MM.1S (cell line): Measurements from ENCODE around the gene KCNS3.

Source experiments
- DNase-seq: peaks from one replicate; pipeline ENCODE4 v3.0.0-alpha.2; 2015
- H2AFZ ChIP-seq: fragments of 300-600 bp; sonication (generic); 2 replicates; pipeline ENCODE4 v1.6.0; 2016; ENCODE audit warnings: antibody characterized with exemption, low read length
- H3F3A ChIP-seq: fragments of 300-600 bp; sonication (generic); 2 replicates; pipeline ENCODE4 v1.6.1; 2016; ENCODE audit warnings: mild to moderate bottlenecking, antibody characterized with exemption, low read length, moderate library complexity, mixed read lengths; ENCODE audit not compliant: insufficient read depth
- H3K27ac ChIP-seq: fragments of 300-600 bp; sonication (generic); 2 replicates; pipeline ENCODE4 v1.5.1; 2016; ENCODE audit warnings: mild to moderate bottlenecking, low read length
- H3K27me3 ChIP-seq: fragments of 300-600 bp; sonication (generic); replicated peaks from 2 replicates; pipeline ENCODE4 v1.6.0; 2016; ENCODE audit warnings: low read length; ENCODE audit not compliant: insufficient read depth
- H3K36me3 ChIP-seq: fragments of 300-600 bp; sonication (generic); replicated peaks from 2 replicates; pipeline ENCODE4 v1.6.1; 2016; ENCODE audit warnings: mild to moderate bottlenecking, low read length, mixed read lengths; ENCODE audit not compliant: insufficient read depth
- H3K4me1 ChIP-seq: fragments of 300-600 bp; sonication (generic); 2 replicates; pipeline ENCODE4 v1.6.1; 2016; ENCODE audit warnings: low read length, mixed read lengths
- H3K4me2 ChIP-seq: fragments of 300-600 bp; sonication (generic); 2 replicates; pipeline ENCODE4 v1.6.0; 2016; ENCODE audit warnings: low read depth, low read length
- H3K4me3 ChIP-seq: fragments of 300-600 bp; sonication (generic); 2 replicates; pipeline ENCODE4 v1.5.1; 2016; ENCODE audit warnings: low read length, mixed read lengths
- H3K79me2 ChIP-seq: fragments of 300-600 bp; sonication (generic); 2 replicates; pipeline ENCODE4 v1.6.1; 2016; ENCODE audit warnings: mixed run types, low read length, mixed read lengths
- H3K9ac ChIP-seq: fragments of 300-600 bp; sonication (generic); 2 replicates; pipeline ENCODE4 v1.6.1; 2016; ENCODE audit warnings: low read length, mixed read lengths
- H3K9me2 ChIP-seq: fragments of 300-600 bp; sonication (generic); replicated peaks from 2 replicates; pipeline ENCODE4 v1.6.1; 2016; ENCODE audit warnings: mild to moderate bottlenecking, low read length, mixed read lengths; ENCODE audit not compliant: insufficient read depth
- H3K9me3 ChIP-seq: fragments of 300-600 bp; sonication (generic); replicated peaks from 2 replicates; pipeline ENCODE4 v1.6.1; 2016; ENCODE audit warnings: mild to moderate bottlenecking, low read length, mixed read lengths; ENCODE audit not compliant: insufficient read depth
- H4K20me1 ChIP-seq: fragments of 300-600 bp; sonication (generic); 2 replicates; pipeline ENCODE4 v1.6.1; 2016; ENCODE audit warnings: mild to moderate bottlenecking, low read length, moderate library complexity, mixed read lengths; ENCODE audit not compliant: insufficient read depth
- CTCF ChIP-seq: fragments of 300-600 bp; sonication (generic); IDR thresholded peaks from 2 replicates; pipeline ENCODE4 v1.5.1; 2016; ENCODE audit warnings: antibody characterized with exemption, low read length, mixed read lengths
- EZH2 ChIP-seq: fragments of 300-600 bp; sonication (generic); optimal IDR thresholded peaks from 2 replicates; pipeline ENCODE3; 2017; ENCODE audit warnings: low read depth, mild to moderate bottlenecking, antibody characterized with exemption, low read length, mixed read lengths
- EZH2phosphoT487 ChIP-seq: fragments of 300-600 bp; sonication (generic); IDR thresholded peaks from 2 replicates; pipeline ENCODE4 v1.6.1; 2018; ENCODE audit warnings: antibody characterized with exemption, low read length

KCNS3 gene

GRCh38 chr2:17959356-17959755, 80.9 kb downstream of the KCNS3 start:
- Histone ChIP-seq H3K79me2 (no peaks in the 10 kb centered on the region), H3F3A (no peaks in the 10 kb centered on the region), H3K27ac (no peak overlapping the region), H3K4me1 (no peaks in the 10 kb centered on the region), H3K4me3 (no peak overlapping the region), H3K9ac (no peak overlapping the region), H4K20me1 (no peaks in the 10 kb centered on the region), H3K27me3 (no peaks in the 10 kb centered on the region), H3K4me2 (no peak overlapping the region), H3K9me3 (no peaks in the 10 kb centered on the region), H3K9me2 (no peaks in the 10 kb centered on the region), H3K36me3 (no peaks in the 10 kb centered on the region), H2AFZ (no peak overlapping the region)
- DNase-seq: no peak
- no peak for TF ChIP-seq EZH2
- TF ChIP-seq CTCF: no peak
- no peak for TF ChIP-seq EZH2phosphoT487

GRCh38 chr2:17959833-17960232, 81.4 kb downstream of the KCNS3 start:
- Histone ChIP-seq H2AFZ (no peak overlapping the region), H3K79me2 (no peaks in the 10 kb centered on the region), H3K27me3 (no peaks in the 10 kb centered on the region), H3K4me3 (no peak overlapping the region), H3K4me1 (no peaks in the 10 kb centered on the region), H4K20me1 (no peaks in the 10 kb centered on the region), H3K9me3 (no peaks in the 10 kb centered on the region), H3K27ac (no peak overlapping the region), H3K36me3 (no peaks in the 10 kb centered on the region), H3K9me2 (no peaks in the 10 kb centered on the region), H3K9ac (no peak overlapping the region), H3K4me2 (no peak overlapping the region), H3F3A (no peaks in the 10 kb centered on the region)
- DNase-seq: no peak
- no peak for TF ChIP-seq CTCF
- TF ChIP-seq EZH2: no peak
- no peak for TF ChIP-seq EZH2phosphoT487

GRCh38 chr2:17960925-17961324, 82.5 kb downstream of the KCNS3 start:
- no peaks in the 10 kb centered on the region for H4K20me1 ChIP-seq
- H3K9me2 ChIP-seq: no peaks in the 10 kb centered on the region
- H3K27me3 ChIP-seq: no peaks in the 10 kb centered on the region
- no peak overlapping the region for H3K9ac ChIP-seq
- H3K4me2 ChIP-seq: no peak overlapping the region
- H3K27ac ChIP-seq: no peak overlapping the region
- H3K4me3 ChIP-seq: no peak overlapping the region
- no peaks in the 10 kb centered on the region for H3F3A ChIP-seq
- TF ChIP-seq EZH2: no peak
- TF ChIP-seq CTCF: no peak
- no peak for TF ChIP-seq EZH2phosphoT487
- no peaks in the 10 kb centered on the region for H3K9me3 ChIP-seq
- H3K36me3 ChIP-seq: no peaks in the 10 kb centered on the region
- H3K4me1 ChIP-seq: no peaks in the 10 kb centered on the region
- no peak for DNase-seq
- no peak overlapping the region for H2AFZ ChIP-seq
- H3K79me2 ChIP-seq: no peaks in the 10 kb centered on the region
